ENCODE measurements around the gene TMEM51. TPM values are rescaled to one million over a fixed set of nuclear protein-coding genes. Genes with fewer than 3 reads are reported as not detected.

TMEM51 gene
- total and polyA plus RNA-seq, 9 of the 15 experiments (the other 6 are each of a cell fraction or from before 2014, with no cell fraction given), result 0.06 to 1.4 (median 0.58) TPM

GRCh38 chr1:15107911-15108310 is 45.6 kb upstream of the TMEM51 start (continued):
- no peak for TF ChIP-seq PRDM10 (IDR thresholded peaks at IDR 0.05; ENCODE audit: partially characterized antibody)
- no peak for TF ChIP-seq GTF2E2 (tag; IDR thresholded peaks at IDR 0.05)
- TF ChIP-seq CC2D1A (IDR thresholded peaks at IDR 0.05), result no peak
- no peak for TF ChIP-seq CHD2 (IDR thresholded peaks at IDR 0.05; ENCODE audit: low read depth, low read length)

- Histone ChIP-seq H3K9ac (ENCODE audit: insufficient read depth in 1 of 2, low read depth in 2 of 2, low read length in 2 of 2) (no peak overlapping the region), H3K9me1 (ENCODE audit: control insufficient read depth, insufficient read depth, low read length) (no peaks in the 10 kb centered on the region), H3K9me3 (replicated peaks; ENCODE audit: control insufficient read depth, insufficient read depth, low read depth, low read length) (no peaks in the 10 kb centered on the region), H3K4me3 (no peak overlapping the region), H3K4me2 (ENCODE audit: insufficient read depth, low read length) (no peak overlapping the region), H3K4me1 (replicated peaks in 1 of 2; ENCODE audit: control insufficient read depth in 2 of 2, insufficient read depth in 2 of 2, low read length in 2 of 2) (no peaks in the 10 kb centered on the region), H3K36me3 (ENCODE audit: control insufficient read depth, insufficient read depth, low read length) (no peaks in the 10 kb centered on the region), H3K79me2 (ENCODE audit: control insufficient read depth, insufficient read depth, low read length) (no peaks in the 10 kb centered on the region), H4K20me1 (replicated peaks; ENCODE audit: control insufficient read depth, insufficient read depth, low read length) (peaks cover 4% of the 10 kb centered on the region; the same call in 1 of the 2 replicates), H2AFZ (ENCODE audit: low read depth, low read length) (no peak overlapping the region), H3K27me3 (ENCODE audit: control insufficient read depth in 2 of 2, insufficient read depth in 2 of 2, low read length in 2 of 2) (peaks cover 15 to 31% of the 10 kb centered on the region in 2 experiments), H3K27ac (ENCODE audit: extremely low read depth, low read depth, low read length) (no peak overlapping the region)
- in situ Hi-C loops (cut with MboI), result no loop called here
- FAIRE-seq (no peak), ATAC-seq (no peak), DNase-seq (ENCODE audit: extremely low read depth in 1 of 4, low spot score in 3 of 4) (peak in 2 of 4 experiments; percentile 37 to 38)
- CTCF ChIA-PET (ENCODE audit: low intra/inter-chr PET ratio), result no interaction called here
- TF ChIP-seq SMARCC2 (IDR thresholded peaks at IDR 0.05; ENCODE audit: low read depth) (no peak), MAX (CRISPR knock-in tag; IDR thresholded peaks at IDR 0.05) (0 out of 2 replicates have a peak, but pooled peaks have one; percentile 21), PHF20 (IDR thresholded peaks at IDR 0.05; ENCODE audit: partially characterized antibody) (peak; percentile 38), TRIM24 (IDR thresholded peaks at IDR 0.05) (0 out of 4 replicates have a peak, but pooled peaks of 1 of the 2 experiments have one; percentile 8), NR2C1 (IDR thresholded peaks at IDR 0.05) (0 out of 2 replicates have a peak, but pooled peaks have one; percentile 7), NR2C1 (tag; IDR thresholded peaks at IDR 0.05) (no peak), LARP7 (IDR thresholded peaks at IDR 0.05) (0 out of 2 replicates have a peak, but pooled peaks have one; percentile 10), JUND (IDR thresholded peaks at IDR 0.05; ENCODE audit: borderline replicate concordance, low read depth, low read length) (no peak), JUND (tag; IDR thresholded peaks at IDR 0.05; ENCODE audit: borderline replicate concordance, low read depth, low read length) (no peak), U2AF2 (optimal IDR thresholded peaks at IDR 0.05; ENCODE audit: low read depth, low read length) (no peak), SMARCB1 (IDR thresholded peaks at IDR 0.05; ENCODE audit: insufficient read length, low read depth) (no peak)
- intact Hi-C loops (cut with micrococcal nuclease), result no loop called here
- BruUV-seq (replicated peaks), result no TSS peak
- WGBS (ENCODE audit: insufficient coverage, low coverage, missing lambda C conversion rate), result 21% methylated on average over 8 of the region's 9 CpGs
- POLR2A ChIA-PET, result no interaction called here
Observed at GRCh38 chr1:15110128-15110866, 43.2 kb upstream of the TMEM51 start.
